IMR-90 (cell line): Measurements from ENCODE around the gene MRPS34. TPM values are rescaled to one million over a fixed set of nuclear protein-coding genes. Genes with fewer than 3 reads are reported as not detected.

ENCODE experiments used
- microRNA-seq, 2 experiments: library from miRNA; stranded (forward) in 1 of 2; unstranded in 1 of 2; fragments of 10-50 nt in 1 of 2; fragments of <30 nt in 1 of 2; gene quantifications in 1 of 2; microRNA quantifications in 1 of 2; one replicate each; pipeline versions ENCODE3 to v1.1.0; 2013 to 2020; ENCODE audit not compliant: insufficient read depth in 1 of 2, insufficient read length in 1 of 2, unreplicated experiment in 1 of 2
- polyA plus RNA-seq, 3 experiments: library from polyadenylated mRNA; depleted of rRNA; stranded (reverse); fragments of >200 nt; gene quantifications; 2 replicates each; pipeline ENCODE4 v1.2.3, GENCODE V29; 2012; ENCODE audit warnings: low replicate concordance in 1 of 3
- small RNA-seq, 5 experiments: library from RNA; depleted of rRNA; stranded (forward); fragments of <200 nt; gene quantifications; one replicate each; pipeline ENCODE3, GENCODE V24; 2012
- total RNA-seq: library from RNA; depleted of rRNA; stranded (reverse); fragments of >200 nt; gene quantifications from 2 replicates; pipeline ENCODE4 v1.2.3, GENCODE V29; 2012; rRNA removed

Gene MRPS34
- total and polyA plus RNA-seq, 2 of the 4 experiments (the other 2 are of a cell fraction) = 68.5 to 80.4 TPM

Small RNA genes within 50 kb of the gene (microRNA-seq; reads per million reads assigned to microRNA genes)
- gene MIR3177 = 2.9 to 41.3 reads per million in 2 experiments

Small RNA genes within 50 kb of the gene (small RNA-seq; reads per million reads assigned to genes)
- 0 to 2.8 (median 2.0) reads per million in 5 experiments for gene MIR3177

Other genes starting within 250 kb of the MRPS34 start
- gene TMEM204, start 239.5 kb downstream of the MRPS34 start, total RNA-seq = 7.0 and 7.2 TPM in 2 replicates
- gene TMEM204, start 239.5 kb downstream of the MRPS34 start, polyA plus RNA-seq (2012; rRNA removed) = 12.3 and 13.2 TPM in 2 replicates
- 20.3 and 24.2 TPM in 2 replicates for gene IFT140, start 161.1 kb downstream of the MRPS34 start, total RNA-seq
- gene IFT140, start 161.1 kb downstream of the MRPS34 start, polyA plus RNA-seq (2012; rRNA removed) = 8.4 and 9.2 TPM in 2 replicates
- 3.2 and 3.9 TPM in 2 replicates for gene CRAMP1, start 160.8 kb downstream of the MRPS34 start, total RNA-seq
- 11.9 and 12.0 TPM in 2 replicates for gene CRAMP1, start 160.8 kb downstream of the MRPS34 start, polyA plus RNA-seq (2012; rRNA removed)
- 40.0 and 48.0 TPM in 2 replicates for gene JPT2, start 94.9 kb downstream of the MRPS34 start, total RNA-seq
- 41.5 and 57.2 TPM in 2 replicates for gene JPT2, start 94.9 kb downstream of the MRPS34 start, polyA plus RNA-seq (2012; rRNA removed)
- gene MAPK8IP3, start 66.9 kb downstream of the MRPS34 start, total RNA-seq = 15.6 and 17.0 TPM in 2 replicates
- gene MAPK8IP3, start 66.9 kb downstream of the MRPS34 start, polyA plus RNA-seq (2012; rRNA removed) = 69.1 and 73.0 TPM in 2 replicates
- 12.7 and 15.3 TPM in 2 replicates for gene NME3, start 1.6 kb downstream of the MRPS34 start, total RNA-seq
- 41.2 and 61.6 TPM in 2 replicates for gene NME3, start 1.6 kb downstream of the MRPS34 start, polyA plus RNA-seq (2012; rRNA removed)
- 1.3 and 1.4 TPM in 2 replicates for gene EME2, start 324 bp downstream of the MRPS34 start, total RNA-seq
- gene EME2, start 324 bp downstream of the MRPS34 start, polyA plus RNA-seq (2012; rRNA removed) = 9.6 and 11.1 TPM in 2 replicates
- gene SPSB3, start 9.4 kb upstream of the MRPS34 start, total RNA-seq = 9.1 and 10.6 TPM in 2 replicates
- gene SPSB3, start 9.4 kb upstream of the MRPS34 start, polyA plus RNA-seq (2012; rRNA removed) = 30.8 and 34.0 TPM in 2 replicates
- gene NUBP2, start 9.8 kb upstream of the MRPS34 start, total RNA-seq = 51.1 and 131 TPM in 2 replicates
- 62.6 and 75.9 TPM in 2 replicates for gene NUBP2, start 9.8 kb upstream of the MRPS34 start, polyA plus RNA-seq (2012; rRNA removed)
- not detected in 2 replicates for gene IGFALS, start 20.6 kb upstream of the MRPS34 start, total RNA-seq
- not detected in 2 replicates for gene IGFALS, start 20.6 kb upstream of the MRPS34 start, polyA plus RNA-seq (2012; rRNA removed)
- gene HAGH, start 53.7 kb upstream of the MRPS34 start, total RNA-seq = 30.8 and 35.6 TPM in 2 replicates
- 52.2 and 58.6 TPM in 2 replicates for gene HAGH, start 53.7 kb upstream of the MRPS34 start, polyA plus RNA-seq (2012; rRNA removed)
- 85.8 and 85.9 TPM in 2 replicates for gene FAHD1, start 54.1 kb upstream of the MRPS34 start, total RNA-seq
- gene FAHD1, start 54.1 kb upstream of the MRPS34 start, polyA plus RNA-seq (2012; rRNA removed) = 65.3 and 81.8 TPM in 2 replicates
- gene MEIOB, start 99.0 kb upstream of the MRPS34 start, total RNA-seq = under 0.01 TPM in 1 of 2 replicates, not detected in the other
- gene MEIOB, start 99.0 kb upstream of the MRPS34 start, polyA plus RNA-seq (2012; rRNA removed) = 0.14 TPM in 1 of 2 replicates, not detected in the other
- gene HS3ST6, start 145.3 kb upstream of the MRPS34 start, total RNA-seq = not detected in 2 replicates
- not detected in 2 replicates for gene HS3ST6, start 145.3 kb upstream of the MRPS34 start, polyA plus RNA-seq (2012; rRNA removed)
- 11.9 and 17.0 TPM in 2 replicates for gene MSRB1, start 170.1 kb upstream of the MRPS34 start, total RNA-seq
- gene MSRB1, start 170.1 kb upstream of the MRPS34 start, polyA plus RNA-seq (2012; rRNA removed) = 32.3 and 35.1 TPM in 2 replicates
- gene RPL3L, start 181.6 kb upstream of the MRPS34 start, total RNA-seq = not detected in 2 replicates
- not detected in 2 replicates for gene RPL3L, start 181.6 kb upstream of the MRPS34 start, polyA plus RNA-seq (2012; rRNA removed)
- gene NDUFB10, start 186.4 kb upstream of the MRPS34 start, total RNA-seq = 189 and 194 TPM in 2 replicates
- 220 and 287 TPM in 2 replicates for gene NDUFB10, start 186.4 kb upstream of the MRPS34 start, polyA plus RNA-seq (2012; rRNA removed)
- 2,703 and 2,852 TPM in 2 replicates for gene RPS2, start 191.7 kb upstream of the MRPS34 start, total RNA-seq
- gene RPS2, start 191.7 kb upstream of the MRPS34 start, polyA plus RNA-seq (2012; rRNA removed) = 6,941 and 7,712 TPM in 2 replicates
- not detected in 2 replicates for gene RNF151, start 193.7 kb upstream of the MRPS34 start, total RNA-seq
- not detected in 2 replicates for gene RNF151, start 193.7 kb upstream of the MRPS34 start, polyA plus RNA-seq (2012; rRNA removed)
- gene TBL3, start 198.9 kb upstream of the MRPS34 start, total RNA-seq = 38.5 and 40.3 TPM in 2 replicates
- 60.8 and 61.5 TPM in 2 replicates for gene TBL3, start 198.9 kb upstream of the MRPS34 start, polyA plus RNA-seq (2012; rRNA removed)
- gene NOXO1, start 208.3 kb upstream of the MRPS34 start, total RNA-seq = not detected in 2 replicates
- gene NOXO1, start 208.3 kb upstream of the MRPS34 start, polyA plus RNA-seq (2012; rRNA removed) = 0.32 and 0.56 TPM in 2 replicates
- gene GFER, start 211.1 kb upstream of the MRPS34 start, total RNA-seq = 6.8 and 8.6 TPM in 2 replicates
- gene GFER, start 211.1 kb upstream of the MRPS34 start, polyA plus RNA-seq (2012; rRNA removed) = 19.8 and 28.0 TPM in 2 replicates
- gene SYNGR3, start 216.8 kb upstream of the MRPS34 start, total RNA-seq = 1.8 and 1.9 TPM in 2 replicates
- gene SYNGR3, start 216.8 kb upstream of the MRPS34 start, polyA plus RNA-seq (2012; rRNA removed) = 5.8 and 6.6 TPM in 2 replicates
- gene ZNF598, start 236.7 kb upstream of the MRPS34 start, total RNA-seq = 3.4 and 4.4 TPM in 2 replicates
- gene ZNF598, start 236.7 kb upstream of the MRPS34 start, polyA plus RNA-seq (2012; rRNA removed) = 36.4 and 40.6 TPM in 2 replicates
- 0.18 TPM in 1 of 2 replicates, not detected in the other for gene NPW, start 246.7 kb upstream of the MRPS34 start, total RNA-seq
- 2.0 and 3.7 TPM in 2 replicates for gene NPW, start 246.7 kb upstream of the MRPS34 start, polyA plus RNA-seq (2012; rRNA removed)